ENCODE results near the gene PHC2. TPM values are rescaled to one million over a fixed set of nuclear protein-coding genes. Genes with fewer than 3 reads are reported as not detected.

PHC2 gene
- total and polyA plus RNA-seq, 9 donors = 53.1 to 77.9 (median 69.4) TPM

GRCh38 chr1:33354707-33355316 is 76.1 kb downstream of the PHC2 start:
- Histone ChIP-seq H3K36me3 (ENCODE audit: control insufficient read depth, insufficient read depth, low read length) (peaks cover 22% of the 10 kb centered on the region), H3K4me3 (ENCODE audit: low read length) (no peak overlapping the region), H3K27ac (ENCODE audit: low read length) (no peak overlapping the region), H3K9me3 (replicated peaks; ENCODE audit: control insufficient read depth, low read depth, low read length) (no peaks in the 10 kb centered on the region), H3K4me1 (ENCODE audit: control insufficient read depth, insufficient read depth, low read length) (peaks cover 7% of the 10 kb centered on the region), H3K27me3 (ENCODE audit: control insufficient read depth, insufficient read depth, low read length) (no peaks in the 10 kb centered on the region)
- 89% methylated on average over 12 of the region's 16 CpGs for WGBS (ENCODE audit: insufficient coverage)
- DNase-seq = no peak

DNA sequence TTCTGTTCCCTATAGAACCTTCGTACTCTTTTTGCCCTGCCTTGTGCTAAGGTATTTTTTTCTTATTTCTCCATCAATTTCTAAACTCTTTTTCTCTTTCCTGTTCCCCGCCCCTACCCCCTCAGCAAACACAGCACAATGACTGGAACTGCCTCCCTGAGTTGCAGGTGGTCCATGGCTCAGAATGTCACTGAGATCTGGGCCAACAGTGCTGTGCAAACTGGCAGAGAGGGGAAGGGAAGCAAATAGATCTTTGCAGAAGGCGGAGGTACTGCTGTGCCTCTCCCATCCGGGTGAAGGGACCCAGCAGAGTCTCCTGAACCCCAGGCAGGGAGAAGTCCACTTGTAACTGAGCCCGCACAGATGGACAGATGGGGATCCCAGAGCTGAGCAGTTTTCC is 77.4 kb downstream of the PHC2 start:
- Histone ChIP-seq H3K4me3 (ENCODE audit: low read length) (no peak overlapping the region), H3K4me1 (ENCODE audit: control insufficient read depth, insufficient read depth, low read length) (peaks cover 9% of the 10 kb centered on the region), H3K36me3 (ENCODE audit: control insufficient read depth, insufficient read depth, low read length) (peaks cover 22% of the 10 kb centered on the region), H3K27me3 (ENCODE audit: control insufficient read depth, insufficient read depth, low read length) (no peaks in the 10 kb centered on the region), H3K9me3 (replicated peaks; ENCODE audit: control insufficient read depth, low read depth, low read length) (no peaks in the 10 kb centered on the region), H3K27ac (ENCODE audit: low read length) (no peak overlapping the region)
- DNase-seq = no peak
- WGBS (ENCODE audit: insufficient coverage) = 57% methylated on average over 2 of the region's 5 CpGs

GRCh38 chr1:33351281-33351660 is 79.6 kb downstream of the PHC2 start:
- H3K4me1 ChIP-seq (ENCODE audit: control insufficient read depth, insufficient read depth, low read length) = peaks cover 28% of the 10 kb centered on the region
- DNase-seq = no peak
- no peak overlapping the region for H3K4me3 ChIP-seq (ENCODE audit: low read length)
- 89% methylated on average over 3 of the region's 6 CpGs for WGBS (ENCODE audit: insufficient coverage)
- peaks cover 22% of the 10 kb centered on the region for H3K36me3 ChIP-seq (ENCODE audit: control insufficient read depth, insufficient read depth, low read length)
- no peaks in the 10 kb centered on the region for H3K27me3 ChIP-seq (ENCODE audit: control insufficient read depth, insufficient read depth, low read length)
- no peak overlapping the region for H3K27ac ChIP-seq (ENCODE audit: low read length)
- no peaks in the 10 kb centered on the region for H3K9me3 ChIP-seq (replicated peaks; ENCODE audit: control insufficient read depth, low read depth, low read length)

GRCh38 chr1:33350611-33351280 is 80.1 kb downstream of the PHC2 start:
- Histone ChIP-seq H3K27ac (ENCODE audit: low read length) (peak overlapping the region; percentile 89), H3K27me3 (ENCODE audit: control insufficient read depth, insufficient read depth, low read length) (no peaks in the 10 kb centered on the region), H3K4me1 (ENCODE audit: control insufficient read depth, insufficient read depth, low read length) (peaks cover 31% of the 10 kb centered on the region), H3K36me3 (ENCODE audit: control insufficient read depth, insufficient read depth, low read length) (peaks cover 22% of the 10 kb centered on the region), H3K4me3 (ENCODE audit: low read length) (peak overlapping the region; percentile 73), H3K9me3 (replicated peaks; ENCODE audit: control insufficient read depth, low read depth, low read length) (no peaks in the 10 kb centered on the region)
- no peak for DNase-seq
- WGBS (ENCODE audit: insufficient coverage) = 0% methylated on average over 2 of the region's 6 CpGs

DNA sequence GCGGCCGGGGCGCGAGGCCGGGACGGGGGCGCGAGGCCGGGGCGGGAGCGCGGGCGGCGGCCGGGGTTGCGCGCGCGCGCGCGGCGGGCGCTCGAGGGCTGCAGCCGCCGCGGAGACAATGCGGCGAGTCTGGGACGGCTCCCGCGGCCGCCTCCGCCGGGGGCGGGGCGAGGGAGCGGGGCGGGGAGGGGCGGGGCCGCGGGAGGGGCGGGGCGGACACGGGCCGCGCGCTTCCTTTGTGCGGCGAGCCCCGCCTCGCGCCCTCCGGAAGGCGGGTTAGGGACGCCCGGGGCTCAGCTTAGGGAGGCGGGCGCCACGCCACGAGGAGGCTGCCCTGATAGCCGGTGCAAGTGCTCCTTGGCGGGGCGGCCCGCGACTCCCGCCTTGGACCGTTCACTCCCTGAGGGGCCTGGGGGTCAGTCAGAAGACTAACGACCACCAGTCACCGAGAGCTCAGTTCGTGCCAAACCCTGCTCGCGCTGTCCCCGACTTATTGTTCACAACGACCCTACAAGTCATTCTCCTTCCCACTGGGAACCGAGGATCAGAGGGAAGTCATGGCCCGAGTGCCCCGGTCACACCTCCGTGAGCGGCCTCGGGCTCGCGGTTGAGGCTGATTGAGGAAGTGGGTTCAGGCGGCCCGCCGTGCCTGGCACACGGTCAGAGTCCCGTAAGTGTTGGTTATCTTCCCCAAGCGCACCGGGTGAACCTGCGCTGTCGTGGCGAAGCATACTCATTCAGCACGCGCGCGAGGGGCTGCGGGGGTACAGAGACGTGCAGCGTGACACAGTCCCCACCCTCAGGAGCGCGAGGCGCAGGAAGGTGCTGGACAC is 80.9 kb downstream of the PHC2 start:
- H3K9me3 ChIP-seq (replicated peaks; ENCODE audit: control insufficient read depth, low read depth, low read length) = no peaks in the 10 kb centered on the region
- H3K4me1 ChIP-seq (ENCODE audit: control insufficient read depth, insufficient read depth, low read length) = peaks cover 32% of the 10 kb centered on the region
- peak; percentile 93 for DNase-seq
- WGBS (ENCODE audit: insufficient coverage) = under 1% methylated on average over 93 of the region's 104 CpGs
- H3K27ac ChIP-seq (ENCODE audit: low read length) = peak overlapping the region; percentile 89
- no peaks in the 10 kb centered on the region for H3K27me3 ChIP-seq (ENCODE audit: control insufficient read depth, insufficient read depth, low read length)
- H3K36me3 ChIP-seq (ENCODE audit: control insufficient read depth, insufficient read depth, low read length) = peaks cover 17% of the 10 kb centered on the region
- peak overlapping the region; percentile 73 for H3K4me3 ChIP-seq (ENCODE audit: low read length)

- H3K4me3 ChIP-seq (ENCODE audit: low read length) = peak overlapping the region; percentile 65
- no peaks in the 10 kb centered on the region for H3K9me3 ChIP-seq (replicated peaks; ENCODE audit: control insufficient read depth, low read depth, low read length)
- WGBS (ENCODE audit: insufficient coverage) = under 1% methylated on average over 76 of the region's 78 CpGs
- DNase-seq = peak; percentile 59
- H3K4me1 ChIP-seq (ENCODE audit: control insufficient read depth, insufficient read depth, low read length) = peaks cover 38% of the 10 kb centered on the region
- no peaks in the 10 kb centered on the region for H3K27me3 ChIP-seq (ENCODE audit: control insufficient read depth, insufficient read depth, low read length)
- H3K27ac ChIP-seq (ENCODE audit: low read length) = peak overlapping the region; percentile 85
- H3K36me3 ChIP-seq (ENCODE audit: control insufficient read depth, insufficient read depth, low read length) = peaks cover 14% of the 10 kb centered on the region
These were observed 81.7 kb downstream of the PHC2 start for GRCh38 chr1:33349081-33349759.

GRCh38 chr1:33348676-33349080 is 82.2 kb downstream of the PHC2 start:
- no peaks in the 10 kb centered on the region for H3K9me3 ChIP-seq (replicated peaks; ENCODE audit: control insufficient read depth, low read depth, low read length)
- H3K4me1 ChIP-seq (ENCODE audit: control insufficient read depth, insufficient read depth, low read length) = peaks cover 38% of the 10 kb centered on the region
- peak overlapping the region; percentile 65 for H3K4me3 ChIP-seq (ENCODE audit: low read length)
- no peak for DNase-seq
- peaks cover 10% of the 10 kb centered on the region for H3K36me3 ChIP-seq (ENCODE audit: control insufficient read depth, insufficient read depth, low read length)
- 4% methylated on average over 8 of the region's 11 CpGs for WGBS (ENCODE audit: insufficient coverage)
- H3K27ac ChIP-seq (ENCODE audit: low read length) = peak overlapping the region; percentile 85
- no peaks in the 10 kb centered on the region for H3K27me3 ChIP-seq (ENCODE audit: control insufficient read depth, insufficient read depth, low read length)

DNA sequence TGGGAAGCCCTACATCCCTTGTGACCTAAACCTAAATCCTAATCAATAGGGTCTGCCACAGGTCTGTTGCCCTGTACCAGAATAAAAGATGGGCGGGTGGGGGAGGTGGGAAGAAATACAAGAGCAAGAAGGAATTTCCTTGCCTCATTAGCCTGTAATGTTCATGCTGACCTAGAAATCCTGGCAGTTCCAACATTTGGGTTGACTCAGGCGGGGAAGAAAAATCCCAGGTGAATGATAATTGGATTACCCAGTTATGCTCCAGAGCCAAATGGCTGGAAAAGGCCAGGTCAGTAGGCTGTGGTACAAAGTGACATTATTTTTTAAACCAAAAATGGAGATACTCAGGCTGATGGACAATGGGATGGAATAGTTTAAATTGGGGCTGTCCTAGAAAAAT is 82.7 kb downstream of the PHC2 start:
- peaks cover 42% of the 10 kb centered on the region for H3K4me1 ChIP-seq (ENCODE audit: control insufficient read depth, insufficient read depth, low read length)
- 20% methylated on average over 1 of the region's 2 CpGs for WGBS (ENCODE audit: insufficient coverage)
- no peak for DNase-seq
- peaks cover 13% of the 10 kb centered on the region for H3K36me3 ChIP-seq (ENCODE audit: control insufficient read depth, insufficient read depth, low read length)
- H3K9me3 ChIP-seq (replicated peaks; ENCODE audit: control insufficient read depth, low read depth, low read length) = no peaks in the 10 kb centered on the region
- H3K27ac ChIP-seq (ENCODE audit: low read length) = peak overlapping the region; percentile 85
- H3K4me3 ChIP-seq (ENCODE audit: low read length) = peak overlapping the region; percentile 65
- no peaks in the 10 kb centered on the region for H3K27me3 ChIP-seq (ENCODE audit: control insufficient read depth, insufficient read depth, low read length)

DNA sequence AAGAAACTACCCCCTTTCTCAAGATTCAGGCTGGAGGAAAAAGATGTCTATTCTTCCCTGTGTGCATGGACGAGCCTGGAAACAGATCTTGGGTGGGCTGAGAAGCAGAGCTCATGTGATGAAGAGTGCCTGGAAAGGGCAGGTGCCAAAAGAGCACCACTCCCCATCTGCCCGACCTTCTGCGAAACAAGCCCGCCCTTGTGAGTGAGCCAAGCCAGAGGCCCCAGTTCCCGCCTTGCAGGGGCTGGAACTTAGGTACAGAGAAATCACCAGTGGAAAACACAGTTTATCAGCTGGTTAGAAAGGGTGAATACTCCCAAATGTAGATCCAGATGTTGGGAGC is 83.3 kb downstream of the PHC2 start:
- H3K36me3 ChIP-seq (ENCODE audit: control insufficient read depth, insufficient read depth, low read length) = peaks cover 15% of the 10 kb centered on the region
- H3K9me3 ChIP-seq (replicated peaks; ENCODE audit: control insufficient read depth, low read depth, low read length) = no peaks in the 10 kb centered on the region
- no peaks in the 10 kb centered on the region for H3K27me3 ChIP-seq (ENCODE audit: control insufficient read depth, insufficient read depth, low read length)
- peak; percentile 78 for DNase-seq
- H3K4me3 ChIP-seq (ENCODE audit: low read length) = peak overlapping the region; percentile 65
- peak overlapping the region; percentile 85 for H3K27ac ChIP-seq (ENCODE audit: low read length)
- peaks cover 48% of the 10 kb centered on the region for H3K4me1 ChIP-seq (ENCODE audit: control insufficient read depth, insufficient read depth, low read length)
- WGBS (ENCODE audit: insufficient coverage) = 0% methylated on average over 1 of the region's 5 CpGs
